Liver (tissue), 9 donors: ENCODE measurements around the gene ECSCR. TPM values are rescaled to one million over a fixed set of nuclear protein-coding genes. Genes with fewer than 3 reads are reported as not detected.
A peak's percentile ranks its signal among the peaks of the same experiment; 100 is the strongest.

ENCODE experiments used
- DNase-seq: peaks from one replicate; pipeline ENCODE4 v3.0.0-alpha.2; 2017; ENCODE audit warnings: low spot score
- H3K27ac ChIP-seq, 2 donors: one replicate each; pipeline ENCODE4 v1.7.0; 2013; ENCODE audit warnings: inconsistent platforms in 2 of 2, low read length in 2 of 2, control low read depth in 1 of 2, low read depth in 1 of 2, mild to moderate bottlenecking in 1 of 2
- H3K27me3 ChIP-seq, 4 donors: one replicate each; pipeline versions ENCODE4 v1.6.1 to v1.7.0; 2013; ENCODE audit warnings: low read length in 3 of 4, inconsistent platforms in 1 of 4, mild to moderate bottlenecking in 1 of 4, moderate library complexity in 1 of 4; ENCODE audit not compliant: control insufficient read depth in 4 of 4, insufficient read depth in 4 of 4
- H3K36me3 ChIP-seq, 4 donors: one replicate each; pipeline versions ENCODE4 v1.6.1 to v1.7.0; 2013; ENCODE audit warnings: low read length in 3 of 4, mild to moderate bottlenecking in 3 of 4, low read depth in 1 of 4, moderate library complexity in 1 of 4; ENCODE audit not compliant: control insufficient read depth in 4 of 4, insufficient read depth in 3 of 4
- H3K4me1 ChIP-seq, 4 donors: one replicate each; pipeline versions ENCODE4 v1.6.1 to v1.7.0; 2013; ENCODE audit warnings: low read length in 3 of 4, mild to moderate bottlenecking in 3 of 4, moderate library complexity in 1 of 4; ENCODE audit not compliant: control insufficient read depth in 4 of 4, insufficient read depth in 4 of 4
- H3K4me3 ChIP-seq, 3 donors: one replicate each; pipeline versions ENCODE4 v1.6.1 to v1.7.0; 2013; ENCODE audit warnings: low read length in 3 of 3, control low read depth in 1 of 3, low read depth in 1 of 3, mild to moderate bottlenecking in 1 of 3
- H3K9ac ChIP-seq, 2 donors: one replicate each; pipeline ENCODE4 v1.7.0; 2013; ENCODE audit warnings: low read length in 2 of 2, mild to moderate bottlenecking in 2 of 2, moderate library complexity in 2 of 2, control low read depth in 1 of 2, low read depth in 1 of 2
- H3K9me3 ChIP-seq, 4 donors: one replicate each; pipeline versions ENCODE4 v1.6.1 to v1.7.0; 2013; ENCODE audit warnings: low read length in 3 of 4; ENCODE audit not compliant: control insufficient read depth in 4 of 4
- ATF3 ChIP-seq: IDR thresholded peaks from 2 replicates; pipeline ENCODE4 v1.6.1; 2016; ENCODE audit warnings: antibody characterized with exemption
- CTCF ChIP-seq: fragments of 150-350 bp; IDR thresholded peaks from 2 replicates; pipeline ENCODE4 v1.5.1; 2017; ENCODE audit warnings: improper control_type of control experiment, low read depth, low read length; ENCODE audit not compliant: missing input control
- EGR1 ChIP-seq, 2 donors: IDR thresholded peaks; 2 replicates each; pipeline ENCODE4 v1.6.1; 2016 to 2018; ENCODE audit warnings: antibody characterized with exemption in 2 of 2, low read depth in 2 of 2
- FOXA1 ChIP-seq: IDR thresholded peaks from 2 replicates; pipeline ENCODE4 v1.6.1; 2016; ENCODE audit warnings: antibody characterized with exemption
- FOXA2 ChIP-seq: IDR thresholded peaks from 2 replicates; pipeline ENCODE4 v1.6.1; 2016; ENCODE audit warnings: antibody characterized with exemption
- GABPA ChIP-seq, 2 donors: IDR thresholded peaks in 1 of 2; conservative IDR thresholded peaks in 1 of 2; 2 replicates each; pipeline ENCODE4 v1.6.1; 2016; ENCODE audit warnings: antibody characterized with exemption in 2 of 2, mild to moderate bottlenecking in 1 of 2, moderate library complexity in 1 of 2
- HNF4A ChIP-seq, 2 donors: conservative IDR thresholded peaks; 2 replicates each; pipeline ENCODE4 v1.6.1; 2016; ENCODE audit warnings: antibody characterized with exemption in 2 of 2, mild to moderate bottlenecking in 2 of 2
- HNF4G ChIP-seq: IDR thresholded peaks from 2 replicates; pipeline ENCODE4 v1.6.1; 2016; ENCODE audit warnings: antibody characterized with exemption
- JUND ChIP-seq, 2 donors: IDR thresholded peaks; 2 replicates each; pipeline ENCODE4 v1.6.1; 2016; ENCODE audit warnings: antibody characterized with exemption in 2 of 2
- MAX ChIP-seq: IDR thresholded peaks from 2 replicates; pipeline ENCODE4 v1.6.1; 2016; ENCODE audit warnings: antibody characterized with exemption
- NR2F2 ChIP-seq: IDR thresholded peaks from 2 replicates; pipeline ENCODE4 v1.6.1; 2016; ENCODE audit warnings: antibody characterized with exemption
- RAD21 ChIP-seq, 2 donors: IDR thresholded peaks; 2 replicates each; pipeline ENCODE4 v1.6.1; 2016; ENCODE audit warnings: antibody characterized with exemption in 2 of 2, mild to moderate bottlenecking in 2 of 2
- REST ChIP-seq: IDR thresholded peaks from 2 replicates; pipeline ENCODE4 v1.6.1; 2016; ENCODE audit warnings: antibody characterized with exemption, mild to moderate bottlenecking
- RXRA ChIP-seq, 2 donors: IDR thresholded peaks; 2 replicates each; pipeline ENCODE4 v1.6.1; 2017 to 2018; ENCODE audit warnings: antibody characterized with exemption in 2 of 2, mild to moderate bottlenecking in 1 of 2
- SP1 ChIP-seq: IDR thresholded peaks from 2 replicates; pipeline ENCODE4 v1.6.1; 2018; ENCODE audit warnings: antibody characterized with exemption, mild to moderate bottlenecking
- TAF1 ChIP-seq: conservative IDR thresholded peaks from 2 replicates; pipeline ENCODE4 v1.6.1; 2016; ENCODE audit warnings: antibody characterized with exemption, mild to moderate bottlenecking
- YY1 ChIP-seq: IDR thresholded peaks from 2 replicates; pipeline ENCODE4 v1.6.1; 2016; ENCODE audit warnings: antibody characterized with exemption, mild to moderate bottlenecking
- ZBTB33 ChIP-seq: IDR thresholded peaks from 2 replicates; pipeline ENCODE4 v1.6.1; 2016; ENCODE audit warnings: antibody characterized with exemption
- WGBS: extraction: QIAGEN DNeasy Blood & Tissue Kit; methylation state at CpG from one replicate; pipeline ENCODE4 v1.1.7; 2013; 5-methylcytosine and 5-hydroxymethylcytosine counted together
- polyA plus RNA-seq, 2 donors: library from polyadenylated mRNA; stranded (reverse) in 1 of 2; unstranded in 1 of 2; fragments of 200-250 nt in 1 of 2; fragments of >200 nt in 1 of 2; fragmentation: Nextera tagmentation in 1 of 2; extraction: Ambion mirVana in 1 of 2; gene quantifications; one replicate each; pipeline versions ENCODE4 v1.2.1 to v1.2.3, GENCODE V29; 2013 to 2015
- total RNA-seq, 2 donors: library from RNA; depleted of rRNA; stranded (reverse); fragments of >200 nt; gene quantifications; one replicate each; pipeline ENCODE4 v1.2.3, GENCODE V29; 2014
- donor health status: healthy.
- donor health status: healthy.
- donor health status: healthy.
- donor health status: healthy.
- donor health status: healthy.

The ECSCR gene
- total and polyA plus RNA-seq, 4 donors = 3.2 to 4.9 (median 3.5) TPM

- WGBS = 86% methylated on average over 2 of the region's 2 CpGs
Observed at GRCh38 chr5:139473565-139473964, 11.0 kb upstream of the ECSCR start.

More at GRCh38 chr5:139473565-139473964, 11.0 kb upstream of the ECSCR start:
- Histone ChIP-seq H3K4me1 (peaks cover 0 to 5% (median 0%) of the 10 kb centered on the region in 4 donors), H3K36me3 (no peaks in the 10 kb centered on the region), H3K27ac (peak overlapping the region in 1 of 2 donors; percentile 4), H3K27me3 (no peaks in the 10 kb centered on the region), H3K4me3 (no peak overlapping the region), H3K9me3 (no peaks in the 10 kb centered on the region), H3K9ac (no peak overlapping the region)
- DNase-seq = no peak
- TF ChIP-seq HNF4G (no peak), ATF3 (no peak), RXRA (IDR thresholded peaks at IDR 0.05) (no peak), MAX (no peak), JUND (IDR thresholded peaks at IDR 0.05) (no peak), HNF4A (conservative IDR thresholded peaks at IDR 0.05) (no peak), RAD21 (IDR thresholded peaks at IDR 0.05) (no peak), FOXA1 (no peak), ZBTB33 (no peak), CTCF (no peak), TAF1 (no peak), NR2F2 (no peak), REST (no peak), YY1 (no peak), SP1 (no peak), GABPA (IDR thresholded peaks at IDR 0.05 in 1 of 2, conservative IDR thresholded peaks at IDR 0.05 in 1 of 2) (no peak), EGR1 (IDR thresholded peaks at IDR 0.05; ENCODE audit: low read depth in 2 of 2) (no peak), FOXA2 (no peak)
